Coronary artery (tissue), 2 donors: ENCODE results near the gene SP1.
"Not testable (repeated sequence)": the region's sequence is repeated elsewhere in the genome, so short reads cannot be mapped to it uniquely, and the experiment has no call there.

ENCODE experiments used
- DNase-seq: peaks from one replicate; pipeline ENCODE4 v3.0.0-alpha.2; 2017; ENCODE audit warnings: low spot score
- H3K27ac ChIP-seq, 2 donors: fragments of 200-600 bp; sonication (generic); one replicate each; pipeline ENCODE4 v1.5.1; 2016 to 2019
- H3K4me3 ChIP-seq: fragments of 200-600 bp; sonication (generic); 2 replicates; pipeline ENCODE4 v1.5.1; 2016; ENCODE audit warnings: mild to moderate bottlenecking, moderate library complexity
- CTCF ChIP-seq: fragments of 200-600 bp; sonication (generic); IDR thresholded peaks from one replicate; pipeline ENCODE4 v1.5.1; 2019; ENCODE audit warnings: antibody characterized with exemption

SP1 gene

GRCh38 chr12:53388932-53389331 lies 9.0 kb downstream of the SP1 start:
- TF ChIP-seq CTCF: no peak
- no peak for DNase-seq
- Histone ChIP-seq H3K27ac (peak overlapping the region; percentile 72), H3K4me3 (peak overlapping the region; percentile 58)

GRCh38 chr12:53389702-53390101 lies 9.7 kb downstream of the SP1 start:
- DNase-seq: no peak
- peak overlapping the region in 1 of 2 donors; percentile 31 for H3K27ac ChIP-seq
- no peak for TF ChIP-seq CTCF
- H3K4me3 ChIP-seq: no peak overlapping the region

- no peak for DNase-seq
- peak overlapping the region in 1 of 2 donors; percentile 12 for H3K27ac ChIP-seq
- TF ChIP-seq CTCF: no peak
Measured at GRCh38 chr12:53391724-53392123, 11.7 kb downstream of the SP1 start.

GRCh38 chr12:53399896-53400295 lies 19.9 kb downstream of the SP1 start:
- no peak for DNase-seq
- no peak overlapping the region for H3K27ac ChIP-seq
- TF ChIP-seq CTCF: no peak

More at GRCh38 chr12:53391724-53392123, 11.7 kb downstream of the SP1 start:
- no peak overlapping the region for H3K4me3 ChIP-seq

GRCh38 chr12:53402351-53402750 lies 22.4 kb downstream of the SP1 start:
- DNase-seq, H3K27ac ChIP-seq, H3K4me3 ChIP-seq: not testable (repeated sequence)

More at GRCh38 chr12:53399896-53400295, 19.9 kb downstream of the SP1 start:
- H3K4me3 ChIP-seq: no peak overlapping the region

GRCh38 chr12:53402871-53403270 lies 22.9 kb downstream of the SP1 start:
- Histone ChIP-seq H3K27ac (no peak overlapping the region), H3K4me3 (no peak overlapping the region)
- no peak for DNase-seq
- TF ChIP-seq CTCF: no peak

- TF ChIP-seq CTCF: no peak
- no peak for DNase-seq
- Histone ChIP-seq H3K27ac (no peak overlapping the region), H3K4me3 (no peak overlapping the region)
Measured at GRCh38 chr12:53410951-53411350, 31.0 kb downstream of the SP1 start.
